Upper lobe of left lung (tissue), 4 donors: Measurements from ENCODE around the gene PNO1.

Source experiments
- EP300 ChIP-seq, 4 donors: sonication (generic); formaldehyde crosslinking; IDR thresholded peaks; one replicate each; pipeline ENCODE4 v1.5.1; 2017; ENCODE audit warnings: antibody characterized with exemption in 4 of 4, control low read depth in 2 of 4
- POLR2A ChIP-seq, 4 donors: fragments of 450-650 bp; IDR thresholded peaks; one replicate each; pipeline ENCODE4 v1.5.1; 2016 to 2017; ENCODE audit warnings: antibody characterized with exemption in 4 of 4, mild to moderate bottlenecking in 2 of 4
- POLR2AphosphoS5 ChIP-seq, 2 donors: sonication (generic); formaldehyde crosslinking; IDR thresholded peaks; one replicate each; pipeline ENCODE4 v1.5.1; 2017; ENCODE audit warnings: antibody characterized with exemption in 2 of 2
- TF ChIP-seq, protein P1 (sequence below), 6 experiments: fragments of 450-650 bp in 4 of 6; fragments of 200-600 bp in 2 of 6; sonication (generic) in 2 of 6; IDR thresholded peaks; one replicate each; pipeline ENCODE4 v1.5.1; 2016 to 2019; ENCODE audit warnings: antibody characterized with exemption in 6 of 6

DNA sequence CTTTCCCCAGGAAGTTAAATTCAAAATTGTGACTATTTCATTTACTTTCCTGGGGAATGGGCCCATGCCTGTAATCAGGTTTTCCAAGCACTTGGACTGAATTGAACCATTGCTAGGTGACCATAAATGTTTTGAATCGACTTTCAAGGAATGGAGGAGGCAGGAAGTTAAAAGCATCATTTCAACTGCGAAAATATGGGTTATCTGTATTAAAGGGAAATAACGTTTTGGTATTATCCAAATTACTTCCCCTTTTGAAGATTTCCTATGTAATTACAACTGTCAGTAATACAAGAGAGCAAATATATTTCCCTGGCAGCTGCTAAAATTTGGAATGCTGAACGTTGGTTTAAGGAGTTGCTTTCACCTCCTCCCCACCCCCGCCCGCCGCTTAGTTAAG is 19.0 kb downstream of the PNO1 start:
- no peak for TF ChIP-seq POLR2AphosphoS5 (IDR thresholded peaks at IDR 0.05)
- TF ChIP-seq, protein P1, sequence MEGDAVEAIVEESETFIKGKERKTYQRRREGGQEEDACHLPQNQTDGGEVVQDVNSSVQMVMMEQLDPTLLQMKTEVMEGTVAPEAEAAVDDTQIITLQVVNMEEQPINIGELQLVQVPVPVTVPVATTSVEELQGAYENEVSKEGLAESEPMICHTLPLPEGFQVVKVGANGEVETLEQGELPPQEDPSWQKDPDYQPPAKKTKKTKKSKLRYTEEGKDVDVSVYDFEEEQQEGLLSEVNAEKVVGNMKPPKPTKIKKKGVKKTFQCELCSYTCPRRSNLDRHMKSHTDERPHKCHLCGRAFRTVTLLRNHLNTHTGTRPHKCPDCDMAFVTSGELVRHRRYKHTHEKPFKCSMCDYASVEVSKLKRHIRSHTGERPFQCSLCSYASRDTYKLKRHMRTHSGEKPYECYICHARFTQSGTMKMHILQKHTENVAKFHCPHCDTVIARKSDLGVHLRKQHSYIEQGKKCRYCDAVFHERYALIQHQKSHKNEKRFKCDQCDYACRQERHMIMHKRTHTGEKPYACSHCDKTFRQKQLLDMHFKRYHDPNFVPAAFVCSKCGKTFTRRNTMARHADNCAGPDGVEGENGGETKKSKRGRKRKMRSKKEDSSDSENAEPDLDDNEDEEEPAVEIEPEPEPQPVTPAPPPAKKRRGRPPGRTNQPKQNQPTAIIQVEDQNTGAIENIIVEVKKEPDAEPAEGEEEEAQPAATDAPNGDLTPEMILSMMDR (IDR thresholded peaks at IDR 0.05): no peak
- TF ChIP-seq EP300 (IDR thresholded peaks at IDR 0.05): no peak
- no peak for TF ChIP-seq POLR2A (IDR thresholded peaks at IDR 0.05)
